Stimulated activated CD4-positive, alpha-beta T cell treated with anti-CD3 and anti-CD28 coated beads, Interleukin-2, amount 100 ng/mL, for 48 hours (primary cell): ENCODE data around the gene PDGFA.

Source experiments
- DNase-seq, 2 donors: peaks; one replicate each; pipeline ENCODE4 v3.0.0-alpha.2; 2020

The PDGFA gene

DNA sequence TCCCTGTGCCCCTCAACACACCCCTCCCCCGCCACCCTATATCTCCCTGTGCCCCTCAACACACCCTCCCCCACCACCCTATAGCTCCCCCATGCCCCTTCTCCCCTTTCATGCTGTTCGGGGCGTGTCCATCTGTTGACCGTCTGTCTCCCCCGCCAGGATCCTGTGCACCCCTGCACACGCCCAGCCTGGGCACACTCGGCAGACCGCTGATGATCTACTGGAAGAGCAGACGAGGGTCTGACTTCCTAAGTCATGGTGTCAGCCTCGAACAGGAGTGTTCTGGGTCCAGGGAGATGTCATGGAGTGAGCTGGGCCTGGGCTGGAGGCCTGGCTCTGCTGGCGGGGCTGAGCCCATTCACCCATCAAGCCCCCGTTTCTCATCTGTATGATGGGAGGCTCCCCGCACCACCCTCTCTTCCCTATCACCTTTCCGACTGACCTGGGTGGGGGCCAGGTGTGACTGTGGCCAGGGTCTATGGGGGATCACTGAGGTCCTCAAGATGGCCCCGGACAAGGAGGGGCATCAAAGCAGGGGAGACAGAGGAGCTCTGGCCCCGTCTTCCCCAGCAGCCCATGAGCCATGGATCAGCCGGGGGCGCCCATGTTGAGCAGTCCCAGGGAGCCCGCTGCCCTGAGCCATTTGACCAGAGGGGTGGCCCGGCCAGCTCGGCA lies 48.3 kb downstream of the PDGFA start:
- no peak for DNase-seq

DNA sequence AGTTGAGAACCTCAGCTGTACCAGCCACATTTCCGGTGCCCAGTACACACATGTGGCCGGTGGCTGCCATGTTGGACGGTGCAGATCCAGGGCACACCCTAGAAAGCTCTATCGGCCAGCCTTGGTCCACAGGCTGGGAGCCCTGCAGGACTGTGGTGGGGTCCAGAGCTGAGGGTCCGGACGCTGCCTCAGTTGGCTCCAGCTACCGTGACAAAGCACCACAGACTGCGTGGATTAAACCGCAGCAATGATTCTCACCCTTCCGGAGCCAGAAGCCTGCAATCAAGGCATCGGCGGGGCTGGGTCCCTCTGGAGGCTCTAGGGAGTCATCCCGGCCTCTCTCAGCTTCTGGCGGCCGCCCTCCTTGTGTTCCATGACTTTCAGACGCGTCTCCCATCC lies 50.1 kb downstream of the PDGFA start:
- DNase-seq: no peak

DNA sequence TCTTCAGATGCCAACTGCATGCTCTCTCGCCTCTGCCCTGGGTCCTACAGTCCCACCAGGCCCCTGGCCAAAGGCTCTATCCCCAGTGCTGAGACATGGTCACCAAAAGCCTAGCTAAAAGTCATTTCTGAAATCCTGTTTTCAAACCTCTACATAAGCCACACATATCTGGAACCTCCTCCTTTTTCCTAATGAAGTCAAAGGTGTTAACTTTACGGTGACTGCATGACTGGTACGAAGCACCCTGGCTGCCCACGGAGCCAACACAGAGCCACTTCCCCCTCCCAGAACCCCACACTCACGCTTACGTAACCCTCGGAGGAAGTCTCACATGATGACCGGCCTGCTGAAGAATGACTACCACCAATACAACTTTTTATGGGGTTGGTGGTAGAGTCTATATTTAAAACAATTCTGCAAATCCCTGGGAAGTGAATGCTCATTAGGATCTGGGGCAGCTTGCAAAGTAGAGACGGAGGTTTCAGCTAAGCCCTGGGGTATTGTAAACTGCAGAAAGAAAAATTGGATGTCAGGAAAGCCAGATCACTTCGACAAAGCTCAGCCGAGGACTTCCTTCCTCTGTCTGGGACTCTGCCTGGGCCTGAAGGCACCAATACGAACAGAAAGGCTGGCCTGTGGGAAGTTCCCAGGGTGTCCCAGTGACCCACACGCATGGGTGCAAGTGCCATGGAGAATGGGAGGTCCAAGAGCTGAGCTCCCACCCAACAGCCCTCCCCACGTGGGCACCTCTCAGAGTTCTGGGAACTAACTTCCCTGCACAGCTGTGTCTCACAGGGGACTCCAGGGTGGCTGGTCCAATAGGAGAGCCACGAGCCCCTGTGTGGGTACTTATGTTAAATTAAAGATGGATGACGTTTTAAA lies 50.7 kb downstream of the PDGFA start:
- DNase-seq: no peak

DNA sequence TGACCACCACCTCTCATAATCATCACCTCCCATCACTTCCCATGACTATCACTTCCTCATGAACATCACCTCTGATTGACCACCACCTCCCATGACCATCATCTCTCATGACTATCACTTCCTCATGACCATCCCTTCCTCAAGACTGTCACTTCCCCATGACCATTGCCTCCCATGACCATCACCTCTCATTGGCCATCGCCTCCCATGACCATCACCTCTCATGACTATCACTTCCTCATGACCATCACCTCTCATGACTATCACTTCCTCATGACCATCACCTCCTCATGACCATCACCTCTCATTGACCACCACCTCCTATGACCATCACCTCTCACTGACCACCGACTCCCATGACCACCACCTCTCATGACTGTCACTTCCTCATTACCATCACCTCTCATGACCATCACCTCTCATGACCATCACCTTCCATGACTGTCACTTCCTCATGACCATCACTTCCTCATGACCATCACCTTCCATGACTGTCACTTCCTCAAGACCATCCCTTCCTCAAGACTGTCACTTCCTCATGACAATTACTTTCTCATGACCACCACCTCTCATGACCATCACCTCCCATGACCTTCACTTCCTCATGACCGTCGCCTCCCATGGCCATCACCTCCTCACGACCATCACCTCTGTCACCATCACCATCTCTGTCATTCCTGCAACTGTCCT lies 51.6 kb downstream of the PDGFA start:
- no peak for DNase-seq

DNA sequence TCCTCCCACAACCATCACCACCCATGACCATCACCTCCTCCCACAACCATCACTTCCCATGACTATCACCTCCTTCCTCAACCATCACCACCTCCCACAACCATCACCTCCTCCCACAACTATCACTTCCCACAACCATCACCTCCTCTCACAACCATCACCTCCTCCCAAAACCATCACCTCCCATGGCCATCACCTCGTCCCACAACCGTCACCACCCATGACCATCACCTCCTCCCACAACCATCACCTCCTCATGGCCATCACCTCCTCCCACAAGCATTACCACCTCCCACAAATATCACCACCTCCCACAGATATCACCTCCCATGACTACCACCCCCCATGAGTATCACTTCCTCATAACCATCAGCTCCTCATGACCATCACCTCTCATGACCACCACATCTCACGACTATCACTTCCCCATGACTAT lies 52.2 kb downstream of the PDGFA start:
- DNase-seq: no peak

DNA sequence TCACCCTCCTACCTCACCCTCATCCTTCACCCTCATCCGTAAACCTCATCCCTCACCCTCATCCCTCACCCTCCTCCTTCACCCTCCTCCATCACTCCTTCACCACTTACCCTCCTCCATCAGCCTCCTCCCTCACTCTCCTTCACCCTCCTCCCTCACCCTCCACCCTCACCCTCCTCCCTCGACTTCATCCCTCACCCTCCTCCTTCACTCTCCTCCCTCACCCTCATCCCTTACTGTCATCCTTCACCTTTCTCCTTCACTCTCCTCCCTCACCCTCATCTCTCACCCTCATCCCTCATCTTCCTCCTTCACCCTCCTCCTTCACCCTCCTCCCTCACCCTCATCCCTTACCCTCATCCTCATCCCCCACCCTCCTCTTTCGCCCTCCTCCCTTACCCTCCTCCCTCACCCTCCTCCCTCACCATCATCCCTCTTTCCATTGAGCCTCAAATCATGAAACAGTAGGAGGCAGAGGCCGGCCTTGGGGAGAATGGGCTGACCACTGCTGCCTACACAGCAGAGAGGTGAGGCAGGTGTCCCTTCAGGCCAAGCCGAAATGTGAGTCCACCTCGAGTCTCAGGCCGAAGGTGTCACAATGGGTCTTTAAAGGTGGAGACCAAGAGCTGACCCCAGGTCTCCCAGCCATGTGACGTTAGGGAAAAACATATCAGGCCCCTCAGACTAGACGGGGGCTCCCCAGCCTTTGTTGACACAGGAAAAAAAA lies 53.0 kb downstream of the PDGFA start:
- no peak for DNase-seq

DNA sequence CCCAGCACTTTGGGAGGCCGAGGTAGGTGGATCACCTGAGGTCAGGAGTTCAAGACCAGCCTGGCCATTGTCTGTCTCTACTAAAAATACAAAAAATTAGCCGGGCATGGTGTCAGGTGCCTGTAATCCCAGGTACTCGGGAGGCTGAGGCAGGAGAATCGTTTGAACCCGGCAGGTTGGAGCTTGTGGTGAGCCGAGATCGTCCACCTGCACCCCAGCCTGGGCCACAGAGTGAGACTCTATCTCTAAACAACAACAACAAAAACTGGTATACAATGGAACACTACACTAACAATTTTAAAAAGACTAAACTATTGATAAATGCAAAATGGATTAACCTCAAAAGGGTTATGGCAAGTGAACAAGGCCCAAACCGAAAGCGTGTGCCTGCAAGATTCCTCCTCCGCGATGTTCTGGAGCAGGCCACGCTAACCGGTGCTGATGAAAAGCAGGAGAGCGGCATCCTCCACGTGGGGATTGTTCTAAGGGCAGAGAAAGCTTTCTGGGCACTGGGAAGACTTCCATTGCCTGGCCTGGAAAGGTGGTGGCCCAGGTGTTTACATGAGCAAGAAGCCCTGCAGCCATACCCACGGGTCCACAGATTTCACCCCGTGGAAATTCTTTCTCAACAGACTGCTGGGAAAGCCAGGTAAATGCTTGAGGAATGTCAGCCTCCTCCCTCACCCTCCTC lies 53.8 kb downstream of the PDGFA start:
- no peak for DNase-seq

DNA sequence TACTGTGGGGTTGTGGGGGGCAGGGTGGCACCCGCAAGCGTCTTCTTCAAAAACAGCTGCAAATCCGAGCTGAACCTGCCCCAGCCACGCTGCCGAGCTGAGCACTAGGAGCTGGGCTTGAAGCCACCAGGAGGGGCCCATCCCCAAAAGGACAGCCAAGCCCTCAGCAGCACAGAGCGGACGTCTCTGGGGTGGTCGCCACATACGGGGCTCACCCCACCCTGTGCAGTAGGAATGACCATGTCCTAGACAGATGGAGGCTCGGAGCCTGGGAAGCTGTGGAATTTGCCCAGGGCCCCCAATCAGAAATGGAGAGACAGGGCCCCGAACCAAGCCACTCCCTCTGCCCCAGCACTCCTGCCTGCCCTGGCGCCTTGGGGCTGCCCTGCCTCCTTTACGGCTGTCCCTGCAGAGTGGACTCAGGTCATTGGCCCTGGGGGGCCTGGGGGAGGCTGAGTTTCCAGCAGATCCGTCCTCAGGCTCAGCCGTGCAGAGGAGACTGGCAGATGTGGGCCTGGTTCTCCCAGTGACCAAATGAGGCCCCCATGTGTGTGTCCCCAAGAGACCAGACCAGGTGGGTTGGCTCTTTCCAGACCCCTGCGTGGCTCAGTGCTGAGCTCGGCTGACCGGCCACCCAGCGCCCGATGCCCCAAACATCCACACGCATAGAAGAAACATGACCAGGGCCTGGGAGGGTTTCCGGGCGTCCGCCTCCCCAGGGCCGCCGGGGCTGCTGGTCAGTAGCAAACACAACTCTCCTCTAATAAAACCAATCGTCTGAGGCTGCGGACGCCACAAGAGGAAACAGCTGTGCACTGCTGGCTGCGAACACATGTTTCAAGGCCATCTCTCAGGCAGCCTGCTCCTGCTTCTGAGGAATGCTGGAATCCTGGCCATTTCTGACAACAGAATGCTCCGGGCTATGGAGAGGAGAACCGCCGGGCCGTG lies 54.9 kb downstream of the PDGFA start:
- DNase-seq: no peak

DNA sequence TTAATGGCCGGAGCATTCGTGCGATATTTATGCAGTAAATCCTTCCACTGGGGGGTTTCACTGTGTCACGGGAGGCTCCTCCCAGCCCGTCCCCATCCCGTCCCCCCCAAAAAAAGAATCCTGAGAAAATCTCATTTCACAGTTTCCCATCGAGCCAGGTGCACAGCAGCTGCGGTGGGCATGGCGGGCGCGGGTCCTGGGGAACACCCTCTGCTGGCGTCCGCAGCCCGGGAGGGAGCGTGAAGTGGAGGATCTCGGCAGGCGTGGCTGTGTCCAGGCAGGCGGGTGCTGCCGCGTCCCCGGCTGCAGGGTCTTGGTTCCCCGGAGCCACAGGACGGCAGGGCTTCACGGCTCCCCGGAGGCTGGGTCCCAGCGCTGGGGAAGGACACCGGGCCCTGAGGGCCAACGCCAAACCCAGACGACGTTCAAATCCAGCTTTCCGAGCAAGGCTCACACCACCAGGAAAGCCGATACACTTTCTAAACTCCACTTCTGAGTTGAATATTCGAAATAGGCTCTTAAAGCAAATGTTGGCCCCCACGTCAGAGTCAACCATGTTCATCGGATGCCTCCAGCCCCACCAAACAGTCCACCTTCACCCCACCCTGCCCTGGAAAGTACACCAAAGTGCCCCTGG lies 55.7 kb downstream of the PDGFA start:
- no peak for DNase-seq

DNA sequence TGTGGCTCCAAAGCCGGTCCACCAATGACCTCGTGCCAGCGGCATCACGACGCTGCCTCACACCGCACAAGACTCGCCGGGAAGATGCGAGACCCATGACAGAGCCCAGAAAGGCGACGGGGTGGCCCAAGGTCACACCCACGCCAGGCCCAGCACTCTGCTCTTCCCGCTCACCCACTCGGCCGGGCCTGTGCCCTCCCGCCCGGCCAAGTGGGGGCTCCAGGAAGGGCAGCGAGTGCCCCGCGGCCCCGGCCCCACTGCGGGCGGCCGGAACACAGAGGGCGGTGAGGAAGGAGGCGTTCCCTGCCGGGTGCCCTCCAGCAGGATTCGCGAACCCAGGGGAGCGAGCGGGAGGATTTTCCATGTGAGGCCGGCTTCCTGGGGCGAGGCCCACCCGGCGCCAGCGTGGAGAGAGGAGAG lies 56.3 kb downstream of the PDGFA start:
- no peak for DNase-seq

DNA sequence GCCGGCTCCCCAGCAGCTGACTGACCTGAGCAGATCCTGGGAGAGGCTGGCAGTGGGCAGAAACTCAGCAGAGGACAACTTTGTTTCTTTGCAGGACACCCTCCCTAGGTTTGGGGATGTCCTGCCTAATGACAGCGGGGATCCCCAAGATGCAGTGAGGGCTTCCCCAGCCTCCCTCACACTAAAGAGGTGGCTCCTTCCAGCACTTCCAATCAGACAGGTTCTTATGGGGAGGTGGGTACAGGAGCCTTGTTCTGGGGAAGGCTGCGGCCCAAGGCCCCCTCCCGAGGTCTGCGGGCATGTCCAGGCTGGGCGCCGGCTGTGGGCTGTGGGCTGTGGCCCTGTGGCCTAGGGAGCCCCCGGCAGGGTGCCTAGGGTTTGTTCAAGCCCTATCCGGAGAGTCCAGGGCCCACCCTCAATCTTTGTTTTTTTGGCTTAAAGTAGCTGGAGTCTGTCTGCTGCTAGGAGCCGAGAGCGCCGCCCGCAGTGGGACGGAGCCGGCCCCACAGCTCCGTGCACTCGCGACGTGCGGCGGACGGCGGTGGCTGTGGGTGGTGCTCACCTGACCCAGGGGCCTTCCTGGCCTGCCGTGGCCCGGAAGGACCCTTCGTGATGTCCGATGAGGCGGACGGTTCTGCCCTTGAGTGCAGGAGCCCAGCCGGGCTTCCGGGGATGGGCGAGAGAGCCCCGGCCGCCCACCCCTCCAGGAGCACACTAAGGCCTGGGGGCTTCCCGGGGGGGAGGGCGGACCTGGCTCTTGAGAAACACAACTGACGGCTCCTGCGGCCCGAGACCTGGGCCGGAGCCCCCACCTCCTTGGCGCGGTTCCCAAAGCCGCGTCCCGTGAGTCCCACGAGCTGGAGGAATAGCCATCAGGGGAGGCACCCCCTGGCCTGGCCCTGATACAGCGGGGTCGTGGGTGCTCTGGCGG lies 57.2 kb downstream of the PDGFA start:
- no peak for DNase-seq

DNA sequence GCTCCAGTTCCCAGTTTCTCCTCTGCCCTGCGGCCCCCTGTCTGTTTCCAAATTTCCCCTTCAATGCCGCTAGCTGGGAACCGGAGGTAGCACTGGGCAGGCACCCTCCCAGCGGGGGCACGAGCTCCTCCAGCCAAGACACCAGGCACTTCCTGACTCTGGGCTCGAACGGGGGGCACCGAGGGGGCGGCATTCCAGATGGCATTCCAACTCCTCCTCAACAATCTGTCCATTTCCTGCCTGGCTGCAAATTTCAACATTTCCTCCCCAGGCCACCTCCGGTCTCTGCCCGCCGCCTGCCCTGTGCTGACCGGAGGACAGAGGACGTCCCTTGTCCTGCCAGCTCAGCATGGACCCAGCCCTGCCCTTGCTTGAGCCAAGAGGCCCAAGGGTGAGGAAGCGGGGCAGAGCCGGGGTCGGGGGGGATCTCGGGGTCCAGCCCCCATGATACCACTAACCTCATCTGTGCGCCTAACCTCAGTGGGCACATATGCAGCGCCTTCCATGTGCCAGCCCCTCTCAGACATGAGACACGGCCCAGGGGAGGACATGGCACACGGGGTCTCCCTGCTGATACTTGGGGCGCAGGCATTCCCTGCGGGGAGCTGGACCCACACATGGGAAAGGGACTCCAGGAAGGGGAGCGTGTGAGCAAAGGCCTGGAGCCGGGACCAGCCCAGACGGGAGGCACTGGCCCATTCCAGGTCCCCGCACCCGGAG lies 58.0 kb downstream of the PDGFA start:
- DNase-seq: no peak

DNA sequence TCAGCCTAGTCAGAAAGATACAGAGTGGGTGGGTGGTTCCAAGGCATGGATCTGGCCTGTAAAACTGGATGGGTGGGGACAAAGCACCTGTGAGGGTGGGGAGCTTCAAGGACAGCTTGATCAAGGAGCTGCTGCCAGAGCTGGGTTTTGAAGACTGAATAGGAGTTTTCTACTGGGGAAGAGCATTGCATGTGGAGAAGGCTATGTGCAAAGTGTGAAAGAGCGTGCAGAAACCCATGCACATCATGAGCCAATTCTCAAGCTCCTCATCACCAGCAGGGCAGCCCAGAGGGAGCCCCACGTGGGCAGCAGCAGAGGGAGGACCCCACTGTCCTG lies 58.6 kb downstream of the PDGFA start:
- no peak for DNase-seq

DNA sequence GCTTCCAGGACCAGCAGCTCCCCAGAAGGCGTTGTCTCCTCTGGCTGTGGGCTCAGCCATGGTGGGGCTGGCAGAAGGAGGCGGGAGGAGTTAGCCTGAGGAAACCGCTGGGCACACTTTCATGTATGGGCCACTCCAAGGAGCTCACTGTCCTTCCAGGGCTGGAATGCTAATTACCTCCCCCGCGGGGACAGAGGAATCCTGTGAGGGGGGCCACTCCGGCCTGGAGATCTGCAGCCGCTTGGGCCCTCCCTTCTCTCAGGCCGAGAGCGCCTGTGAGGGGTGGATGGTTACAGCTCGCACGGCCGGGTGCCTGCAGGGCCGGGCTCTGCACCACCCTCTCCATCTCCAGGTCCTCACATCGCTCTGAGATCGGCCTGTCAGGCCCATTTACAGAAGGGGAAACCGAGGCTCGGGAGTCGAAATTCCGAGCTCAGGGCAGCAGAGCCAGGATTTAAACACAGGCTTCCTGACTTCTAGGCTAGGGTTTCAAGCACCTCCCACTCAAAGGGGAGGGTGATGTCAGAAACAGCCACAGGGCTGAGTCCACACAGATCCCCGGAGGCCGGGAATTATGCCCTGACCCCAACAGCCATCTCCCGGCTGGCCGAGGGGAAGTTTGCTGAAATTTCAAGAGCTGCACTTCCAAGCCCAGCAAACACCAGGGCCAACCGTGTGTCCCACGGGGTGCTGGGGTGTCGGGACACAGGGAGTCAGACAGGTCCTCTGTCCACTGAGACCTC lies 59.1 kb downstream of the PDGFA start:
- DNase-seq: no peak

DNA sequence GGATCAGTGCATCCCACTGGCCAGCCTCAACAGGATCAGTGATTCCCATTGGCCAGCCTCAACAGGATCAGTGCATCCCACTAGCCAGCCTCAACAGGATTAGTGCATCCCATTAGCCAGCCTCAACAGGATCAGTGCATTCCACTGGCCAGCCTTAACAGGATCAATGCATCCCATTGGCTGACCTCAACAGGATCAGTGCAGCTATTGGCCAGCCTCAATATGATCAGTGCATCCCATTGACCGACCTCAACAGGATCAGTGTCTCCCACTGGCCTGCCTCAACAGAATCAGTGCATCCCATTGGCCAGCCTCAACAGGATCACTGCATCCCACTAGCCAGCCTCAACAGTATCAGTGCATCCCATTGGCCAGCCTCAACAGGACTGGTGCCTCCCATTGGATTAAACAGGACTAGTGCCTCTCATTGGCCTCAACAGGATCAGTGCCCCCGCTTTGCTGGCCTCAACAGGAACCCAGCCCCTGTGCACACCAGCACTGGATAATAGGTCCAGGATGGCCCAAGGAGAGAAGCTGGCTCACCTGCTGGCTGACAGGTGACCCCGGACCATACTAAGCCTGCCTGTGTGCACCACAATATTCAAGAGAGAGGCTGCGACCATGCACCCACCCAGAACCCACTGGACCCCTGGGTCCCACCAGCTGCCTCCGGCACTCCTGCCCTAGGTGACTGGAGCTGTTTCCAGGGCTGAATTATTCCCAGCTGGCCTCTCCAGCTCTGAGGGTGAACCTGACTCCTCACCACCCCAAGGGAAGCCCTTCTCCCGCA lies 59.9 kb downstream of the PDGFA start:
- DNase-seq: no peak

DNA sequence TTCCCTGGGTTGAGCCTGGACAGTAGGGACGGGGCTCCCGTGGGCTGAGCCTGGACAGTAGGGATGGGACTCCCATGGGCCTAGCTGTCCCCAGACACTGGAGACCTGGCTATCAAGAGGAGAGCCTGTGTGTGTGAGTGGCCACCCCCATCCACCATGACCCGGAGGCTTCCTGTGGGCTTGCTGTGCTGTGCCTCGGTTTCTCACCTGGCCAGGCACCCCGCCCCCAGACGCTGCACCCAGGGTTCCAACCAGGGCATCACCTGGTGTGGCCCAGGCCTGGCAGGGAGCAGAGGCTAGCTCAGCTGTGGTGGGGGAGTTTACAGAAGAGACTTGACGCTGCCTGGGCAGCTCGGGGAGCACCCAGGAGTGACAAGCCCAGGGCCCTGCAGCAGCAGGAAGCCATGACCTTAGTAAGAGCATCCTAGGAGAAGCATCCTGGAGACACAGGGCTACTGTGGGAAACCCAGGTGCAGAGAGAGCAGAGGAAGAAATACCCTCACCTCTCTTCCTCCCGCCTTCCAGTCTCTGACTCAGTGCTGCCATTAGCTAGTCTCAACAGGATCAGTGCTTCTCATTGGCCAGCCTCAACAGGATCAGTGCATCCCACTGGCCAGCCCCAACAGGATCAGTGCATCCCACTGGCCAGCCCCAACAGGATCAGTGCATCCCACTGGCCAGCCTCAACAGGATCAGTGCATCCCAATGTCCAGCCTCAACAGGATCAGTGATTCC lies 61.0 kb downstream of the PDGFA start:
- DNase-seq: no peak
